K562 (cell line): ENCODE data around the gene NRG3. TPM values are rescaled to one million over a fixed set of nuclear protein-coding genes. Genes with fewer than 3 reads are reported as not detected.

Source experiments
- ATAC-seq: fragments of 200-7000 bp; cut with Tn5 transposase; 3 replicates; pipeline ENCODE4 v1.9.1; 2020; ENCODE audit warnings: moderate library complexity
- BruUV-seq: library from RNA; stranded (reverse); fragments of 400-500 nt; replicated peaks from 2 replicates; lab custom pipeline; 2021; lab: Mats Ljungman, UMichigan
- CTCF ChIA-PET: fragments of 300-600 bp; formaldehyde crosslinking; extraction: SDS; loops from one replicate; lab custom pipeline; 2021; ENCODE audit warnings: low intra/inter-chr PET ratio; lab: Yijun Ruan, JAX
- POLR2A ChIA-PET: fragments of 300-600, 350-650 bp; sonication (Branson Sonifier 250); formaldehyde crosslinking; extraction: SDS; loops from one replicate; lab custom pipeline; 2021; ENCODE audit warnings: antibody characterized with exemption, inconsistent platforms; lab: Yijun Ruan, JAX
- DNase-seq, 4 experiments: peaks; one replicate each; pipeline versions ENCODE4 v3.0.0 to v3.0.0-alpha.2; 2011 to 2018; ENCODE audit warnings: low spot score in 3 of 4, mixed read lengths in 3 of 4; ENCODE audit errors: extremely low read depth in 1 of 4
- FAIRE-seq: peaks from 2 replicates; lab custom pipeline; 2011; peaks lifted over from hg19 to GRCh38; lab: Jason Lieb, UNC
- H2AFZ ChIP-seq: 2 replicates; pipeline ENCODE4 v1.6.0; 2011; ENCODE audit warnings: low read depth, low read length, control low read depth, inconsistent platforms
- H3K27ac ChIP-seq: fragments of 200-600 bp; 3 replicates; pipeline ENCODE4 v1.8.0; 2011; ENCODE audit warnings: low read depth, mild to moderate bottlenecking, control low read depth, inconsistent platforms, low read length, moderate library complexity, mixed read lengths; ENCODE audit errors: extremely low read depth
- H3K27me3 ChIP-seq, 2 experiments: fragments of 300-600 bp in 1 of 2; 2 replicates in 1 of 2; 3 replicates in 1 of 2; pipeline versions ENCODE4 v1.6.0 to v1.8.0; 2011; ENCODE audit warnings: inconsistent platforms in 2 of 2, low read length in 2 of 2, mild to moderate bottlenecking in 1 of 2, mixed read lengths in 1 of 2, moderate library complexity in 1 of 2; ENCODE audit not compliant: control insufficient read depth in 2 of 2, insufficient read depth in 2 of 2
- H3K36me3 ChIP-seq: fragments of 300-600 bp; 3 replicates; pipeline ENCODE4 v1.8.0; 2011; ENCODE audit warnings: mild to moderate bottlenecking, low read length, inconsistent platforms; ENCODE audit not compliant: control insufficient read depth, insufficient read depth
- H3K4me1 ChIP-seq, 2 experiments: fragments of 200-600 bp in 1 of 2; replicated peaks in 1 of 2; 2 replicates in 1 of 2; 3 replicates in 1 of 2; pipeline versions ENCODE4 v1.5.1 to v1.8.0; 2011; ENCODE audit warnings: inconsistent platforms in 2 of 2, low read length in 2 of 2, mild to moderate bottlenecking in 1 of 2, mixed read lengths in 1 of 2, moderate library complexity in 1 of 2; ENCODE audit not compliant: control insufficient read depth in 2 of 2, insufficient read depth in 2 of 2
- H3K4me2 ChIP-seq: 2 replicates; pipeline ENCODE4 v1.6.1; 2011; ENCODE audit warnings: low read length, control low read depth, inconsistent platforms, mixed read lengths; ENCODE audit not compliant: insufficient read depth
- H3K4me3 ChIP-seq: fragments of 200-600 bp; sonication (generic), shearing (Covaris generic); 2 replicates; pipeline ENCODE4 v1.5.1; 2016; ENCODE audit warnings: control low read depth, inconsistent platforms
- H3K79me2 ChIP-seq: fragments of 200-600 bp; 3 replicates; pipeline ENCODE4 v1.8.0; 2011; ENCODE audit warnings: low read length, inconsistent platforms; ENCODE audit not compliant: control insufficient read depth, insufficient read depth
- H3K9ac ChIP-seq, 2 experiments: 2 replicates each; pipeline versions ENCODE4 v1.6.0 to v1.6.1; 2011; ENCODE audit warnings: low read depth in 2 of 2, low read length in 2 of 2, control low read depth in 1 of 2, inconsistent platforms in 1 of 2, mild to moderate bottlenecking in 1 of 2, mixed read lengths in 1 of 2; ENCODE audit not compliant: insufficient read depth in 1 of 2
- H3K9me1 ChIP-seq: one replicate; pipeline ENCODE4 v1.6.0; 2011; ENCODE audit warnings: inconsistent platforms, mild to moderate bottlenecking, low read length, moderate library complexity; ENCODE audit not compliant: control insufficient read depth, insufficient read depth
- H3K9me3 ChIP-seq: replicated peaks from 2 replicates; pipeline ENCODE4 v1.5.1; 2011; ENCODE audit warnings: low read depth, low read length, inconsistent platforms; ENCODE audit not compliant: control insufficient read depth, insufficient read depth
- H4K20me1 ChIP-seq: replicated peaks from 2 replicates; pipeline ENCODE4 v1.6.1; 2011; ENCODE audit warnings: low read length, inconsistent platforms, mixed read lengths; ENCODE audit not compliant: control insufficient read depth, insufficient read depth
- CEBPG ChIP-seq, 3 experiments: fragments of 200-800 bp in 1 of 3; sonication (Bioruptor generic) in 1 of 3; sonication (generic) in 1 of 3; formaldehyde crosslinking in 1 of 3; IDR thresholded peaks in 2 of 3; conservative IDR thresholded peaks in 1 of 3; 2 replicates each; pipeline versions ENCODE4 v1.6.1 to v1.8.0; 2016 to 2022; ENCODE audit warnings: missing compliant biosample characterization in 2 of 3, missing genetic modification characterization in 2 of 3, mild to moderate bottlenecking in 1 of 3, missing genetic modification reagents in 1 of 3
- LCOR ChIP-seq: sonication (generic); formaldehyde crosslinking; IDR thresholded peaks from 2 replicates; pipeline ENCODE4 v1.8.0; 2022; ENCODE audit warnings: mild to moderate bottlenecking, missing genetic modification reagents
- NR4A1 ChIP-seq, 2 experiments: fragments of 250-450 bp in 1 of 2; fragments of 450-650 bp in 1 of 2; sonication (Bioruptor Pico) in 1 of 2; IDR thresholded peaks; 2 replicates each; pipeline versions ENCODE4 v1.4.0 to v1.6.1; 2016 to 2020; ENCODE audit warnings: mild to moderate bottlenecking in 2 of 2, missing compliant biosample characterization in 1 of 2, missing genetic modification characterization in 1 of 2, moderate library complexity in 1 of 2
- POLR2G ChIP-seq: fragments of 200-400 bp; formaldehyde crosslinking; IDR thresholded peaks from 2 replicates; pipeline ENCODE4 v1.6.1; 2017; ENCODE audit warnings: low read depth, mild to moderate bottlenecking, antibody characterized with exemption, low read length, moderate library complexity
- PRPF4 ChIP-seq: fragments of 200-400 bp; formaldehyde crosslinking; IDR thresholded peaks from one replicate; pipeline ENCODE4 v1.6.1; 2017; ENCODE audit warnings: low read length, low read depth, mild to moderate bottlenecking; ENCODE audit not compliant: insufficient read depth, poor library complexity, severe bottlenecking
- RBM15 ChIP-seq: fragments of 200-400 bp; formaldehyde crosslinking; IDR thresholded peaks from 2 replicates; pipeline ENCODE4 v1.6.1; 2018; ENCODE audit warnings: mild to moderate bottlenecking, low read length, moderate library complexity; ENCODE audit not compliant: insufficient read depth
- SPI1 ChIP-seq: IDR thresholded peaks from 2 replicates; pipeline ENCODE4 v1.6.1; 2011; ENCODE audit warnings: low read depth, low read length, control low read depth, borderline replicate concordance
- ZNF764 ChIP-seq: fragments of 250-450 bp; sonication (Bioruptor Pico); IDR thresholded peaks from 2 replicates; pipeline ENCODE4 v1.4.0; 2020; ENCODE audit warnings: low read depth, mild to moderate bottlenecking, moderate library complexity
- ZNF780A ChIP-seq: fragments of 250-450 bp; sonication (Bioruptor Pico); IDR thresholded peaks from 2 replicates; pipeline ENCODE4 v1.5.0; 2021; ENCODE audit warnings: mild to moderate bottlenecking
- ZSCAN32 ChIP-seq: fragments of 450-650 bp; formaldehyde crosslinking; IDR thresholded peaks from 2 replicates; pipeline ENCODE4 v1.4.0; 2020; ENCODE audit warnings: mild to moderate bottlenecking, moderate library complexity
- WGBS: fragments of 100-300 bp; shearing (Covaris generic); methylation state at CpG from one replicate; pipeline ENCODE4 v1.1.6; 2016; ENCODE audit warnings: low coverage, mixed read lengths; ENCODE audit not compliant: insufficient coverage; ENCODE audit errors: missing lambda C conversion rate; 5-methylcytosine and 5-hydroxymethylcytosine counted together
- in situ Hi-C: fragments of 300-500 bp; cut with MboI; formaldehyde crosslinking; loops from 4 replicates; pipeline ENCODE4 v1.15.0; 2018; ENCODE audit warnings: inconsistent platforms, mixed read lengths
- intact Hi-C: fragments of 100-400 bp; cut with micrococcal nuclease; formaldehyde crosslinking; loops from 2 replicates; pipeline ENCODE4 v1.14.2; 2022
- polyA plus RNA-seq, 8 experiments: library from polyadenylated mRNA; depleted of rRNA in 4 of 8; stranded (reverse) in 5 of 8; unstranded in 3 of 8; fragments of >200 nt; fragmentation: Nextera tagmentation in 2 of 8; fragmentation: Illumina TruSeq in 1 of 8; extraction: Ambion mirVana in 2 of 8; extraction: Trizol in 1 of 8; gene quantifications; 2 replicates each; pipeline versions ENCODE4 v1.2.1 to v1.2.3, GENCODE V29; 2011 to 2014; ENCODE audit warnings: inconsistent platforms in 1 of 8, missing spikeins in 1 of 8
- total RNA-seq, 7 experiments: library from RNA; depleted of rRNA in 6 of 7; stranded (reverse); fragments of >200 nt in 6 of 7; fragmentation: Illumina TruSeq in 2 of 7; extraction: Trizol in 2 of 7; gene quantifications; 2 replicates each; pipeline versions ENCODE4 v1.2.1 to v1.2.3, GENCODE V29; 2011 to 2021; ENCODE audit warnings: low replicate concordance in 1 of 7
- TF ChIP-seq, protein P1 (sequence below): fragments of 250-450 bp; sonication (Bioruptor Pico); IDR thresholded peaks from 2 replicates; pipeline ENCODE4 v1.5.0; 2020; ENCODE audit warnings: mild to moderate bottlenecking, borderline replicate concordance
- TF ChIP-seq, protein P2 (sequence below): sonication (generic); formaldehyde crosslinking; IDR thresholded peaks from 2 replicates; pipeline ENCODE4 v1.8.1; 2022; ENCODE audit warnings: missing genetic modification reagents
- TF ChIP-seq, protein P3 (sequence below), 2 experiments: fragments of 150-350 bp in 1 of 2; IDR thresholded peaks; 2 replicates each; pipeline ENCODE4 v1.6.1; 2012 to 2016; ENCODE audit warnings: low read depth in 2 of 2, low read length in 2 of 2, mild to moderate bottlenecking in 1 of 2, moderate library complexity in 1 of 2

The NRG3 gene
- total and polyA plus RNA-seq, 9 of the 15 experiments (the other 6 are each of a cell fraction or from before 2014, with no cell fraction given): not detected

DNA sequence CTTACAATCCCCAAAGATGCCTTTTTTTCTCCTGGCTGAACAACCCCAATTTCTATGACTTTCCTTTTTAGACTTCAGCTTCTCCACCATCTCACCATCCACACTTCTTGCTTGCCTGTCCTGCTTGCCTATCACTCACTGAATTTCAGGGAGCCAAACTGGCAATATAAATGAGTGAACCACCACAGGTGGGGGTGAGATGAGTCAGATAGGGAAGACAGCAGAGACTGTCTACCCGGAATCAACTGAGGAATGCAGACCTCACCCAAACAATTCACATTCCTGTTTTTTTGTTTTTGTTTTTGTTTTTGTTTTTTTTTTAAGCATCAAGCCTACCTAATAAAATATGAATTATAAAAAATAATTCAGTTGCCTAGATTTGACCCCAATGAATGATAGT, 273.8 kb downstream of the NRG3 start (continued):
- TF ChIP-seq, protein P1, sequence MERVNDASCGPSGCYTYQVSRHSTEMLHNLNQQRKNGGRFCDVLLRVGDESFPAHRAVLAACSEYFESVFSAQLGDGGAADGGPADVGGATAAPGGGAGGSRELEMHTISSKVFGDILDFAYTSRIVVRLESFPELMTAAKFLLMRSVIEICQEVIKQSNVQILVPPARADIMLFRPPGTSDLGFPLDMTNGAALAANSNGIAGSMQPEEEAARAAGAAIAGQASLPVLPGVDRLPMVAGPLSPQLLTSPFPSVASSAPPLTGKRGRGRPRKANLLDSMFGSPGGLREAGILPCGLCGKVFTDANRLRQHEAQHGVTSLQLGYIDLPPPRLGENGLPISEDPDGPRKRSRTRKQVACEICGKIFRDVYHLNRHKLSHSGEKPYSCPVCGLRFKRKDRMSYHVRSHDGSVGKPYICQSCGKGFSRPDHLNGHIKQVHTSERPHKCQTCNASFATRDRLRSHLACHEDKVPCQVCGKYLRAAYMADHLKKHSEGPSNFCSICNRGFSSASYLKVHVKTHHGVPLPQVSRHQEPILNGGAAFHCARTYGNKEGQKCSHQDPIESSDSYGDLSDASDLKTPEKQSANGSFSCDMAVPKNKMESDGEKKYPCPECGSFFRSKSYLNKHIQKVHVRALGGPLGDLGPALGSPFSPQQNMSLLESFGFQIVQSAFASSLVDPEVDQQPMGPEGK: no peak
- TF ChIP-seq LCOR (no peak), ZSCAN32 (CRISPR knock-in tag) (no peak), SPI1 (no peak)
- TF ChIP-seq, all 486 proteins: peak for 0

DNA sequence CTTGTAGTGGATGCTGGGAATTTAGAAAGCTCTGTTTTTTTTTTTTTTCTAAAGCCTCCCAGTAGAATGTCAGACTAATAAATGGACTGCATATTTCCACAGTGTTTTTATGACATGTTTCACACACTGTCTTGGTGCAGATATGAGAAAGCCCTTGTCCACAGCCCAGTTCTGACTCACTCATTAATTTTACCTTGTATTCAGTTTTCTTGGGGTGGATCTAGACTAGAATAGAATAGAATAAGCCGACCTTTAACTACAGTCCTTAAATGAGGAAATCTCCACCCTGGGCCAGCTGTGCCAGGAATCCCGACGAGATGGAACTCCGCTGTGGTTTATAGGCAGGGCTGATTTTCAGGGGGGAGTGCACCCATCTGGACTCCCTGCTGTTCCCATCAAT, 274.7 kb downstream of the NRG3 start:
- peaks cover 3% of the 10 kb centered on the region; the same call in 1 of the 2 replicates for H3K9me3 ChIP-seq
- H3K36me3 ChIP-seq: no peaks in the 10 kb centered on the region
- intact Hi-C loops: no loop called here
- ATAC-seq: no peak
- DNase-seq: no peak
- WGBS: 0% methylated on average over 4 of the region's 4 CpGs
- in situ Hi-C loops: no loop called here
- no peaks in the 10 kb centered on the region for H3K79me2 ChIP-seq
- H3K4me1 ChIP-seq: no peaks in the 10 kb centered on the region
- H4K20me1 ChIP-seq: no peaks in the 10 kb centered on the region
- no peak overlapping the region for H3K9ac ChIP-seq
- H2AFZ ChIP-seq: no peak overlapping the region
- ChIA-PET CTCF (no interaction called here), POLR2A (no interaction called here)
- no peak overlapping the region for H3K27ac ChIP-seq
- no peaks in the 10 kb centered on the region for H3K27me3 ChIP-seq
- FAIRE-seq: no peak
- H3K4me3 ChIP-seq: no peak overlapping the region
- H3K9me1 ChIP-seq: no peaks in the 10 kb centered on the region
- no TSS peak for BruUV-seq
- no peak overlapping the region for H3K4me2 ChIP-seq
- TF ChIP-seq ZNF780A: no peak
- TF ChIP-seq, protein P2, sequence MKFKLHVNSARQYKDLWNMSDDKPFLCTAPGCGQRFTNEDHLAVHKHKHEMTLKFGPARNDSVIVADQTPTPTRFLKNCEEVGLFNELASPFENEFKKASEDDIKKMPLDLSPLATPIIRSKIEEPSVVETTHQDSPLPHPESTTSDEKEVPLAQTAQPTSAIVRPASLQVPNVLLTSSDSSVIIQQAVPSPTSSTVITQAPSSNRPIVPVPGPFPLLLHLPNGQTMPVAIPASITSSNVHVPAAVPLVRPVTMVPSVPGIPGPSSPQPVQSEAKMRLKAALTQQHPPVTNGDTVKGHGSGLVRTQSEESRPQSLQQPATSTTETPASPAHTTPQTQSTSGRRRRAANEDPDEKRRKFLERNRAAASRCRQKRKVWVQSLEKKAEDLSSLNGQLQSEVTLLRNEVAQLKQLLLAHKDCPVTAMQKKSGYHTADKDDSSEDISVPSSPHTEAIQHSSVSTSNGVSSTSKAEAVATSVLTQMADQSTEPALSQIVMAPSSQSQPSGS (CRISPR knock-in tag): no peak
- TF ChIP-seq NR4A1 (CRISPR knock-in tag; IDR thresholded peaks at IDR 0.05): no peak
- TF ChIP-seq NR4A1 (tag; IDR thresholded peaks at IDR 0.05): no peak
- no peak for TF ChIP-seq RBM15
- TF ChIP-seq POLR2G: no peak
- no peak for TF ChIP-seq ZNF764 (CRISPR knock-in tag)
- TF ChIP-seq, protein P3, sequence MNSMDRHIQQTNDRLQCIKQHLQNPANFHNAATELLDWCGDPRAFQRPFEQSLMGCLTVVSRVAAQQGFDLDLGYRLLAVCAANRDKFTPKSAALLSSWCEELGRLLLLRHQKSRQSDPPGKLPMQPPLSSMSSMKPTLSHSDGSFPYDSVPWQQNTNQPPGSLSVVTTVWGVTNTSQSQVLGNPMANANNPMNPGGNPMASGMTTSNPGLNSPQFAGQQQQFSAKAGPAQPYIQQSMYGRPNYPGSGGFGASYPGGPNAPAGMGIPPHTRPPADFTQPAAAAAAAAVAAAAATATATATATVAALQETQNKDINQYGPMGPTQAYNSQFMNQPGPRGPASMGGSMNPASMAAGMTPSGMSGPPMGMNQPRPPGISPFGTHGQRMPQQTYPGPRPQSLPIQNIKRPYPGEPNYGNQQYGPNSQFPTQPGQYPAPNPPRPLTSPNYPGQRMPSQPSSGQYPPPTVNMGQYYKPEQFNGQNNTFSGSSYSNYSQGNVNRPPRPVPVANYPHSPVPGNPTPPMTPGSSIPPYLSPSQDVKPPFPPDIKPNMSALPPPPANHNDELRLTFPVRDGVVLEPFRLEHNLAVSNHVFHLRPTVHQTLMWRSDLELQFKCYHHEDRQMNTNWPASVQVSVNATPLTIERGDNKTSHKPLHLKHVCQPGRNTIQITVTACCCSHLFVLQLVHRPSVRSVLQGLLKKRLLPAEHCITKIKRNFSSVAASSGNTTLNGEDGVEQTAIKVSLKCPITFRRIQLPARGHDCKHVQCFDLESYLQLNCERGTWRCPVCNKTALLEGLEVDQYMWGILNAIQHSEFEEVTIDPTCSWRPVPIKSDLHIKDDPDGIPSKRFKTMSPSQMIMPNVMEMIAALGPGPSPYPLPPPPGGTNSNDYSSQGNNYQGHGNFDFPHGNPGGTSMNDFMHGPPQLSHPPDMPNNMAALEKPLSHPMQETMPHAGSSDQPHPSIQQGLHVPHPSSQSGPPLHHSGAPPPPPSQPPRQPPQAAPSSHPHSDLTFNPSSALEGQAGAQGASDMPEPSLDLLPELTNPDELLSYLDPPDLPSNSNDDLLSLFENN (IDR thresholded peaks at IDR 0.05; ENCODE audit: low read depth in 2 of 2, low read length in 2 of 2): no peak
- no peak for TF ChIP-seq CEBPG (CRISPR knock-in tag; IDR thresholded peaks at IDR 0.05)
- no peak for TF ChIP-seq CEBPG (tag; conservative IDR thresholded peaks at IDR 0.05 in 1 of 2, IDR thresholded peaks at IDR 0.05 in 1 of 2)
- no peak for TF ChIP-seq PRPF4
